Measurements from ENCODE around the gene SLC2A11.

SLC2A11 gene

DNA sequence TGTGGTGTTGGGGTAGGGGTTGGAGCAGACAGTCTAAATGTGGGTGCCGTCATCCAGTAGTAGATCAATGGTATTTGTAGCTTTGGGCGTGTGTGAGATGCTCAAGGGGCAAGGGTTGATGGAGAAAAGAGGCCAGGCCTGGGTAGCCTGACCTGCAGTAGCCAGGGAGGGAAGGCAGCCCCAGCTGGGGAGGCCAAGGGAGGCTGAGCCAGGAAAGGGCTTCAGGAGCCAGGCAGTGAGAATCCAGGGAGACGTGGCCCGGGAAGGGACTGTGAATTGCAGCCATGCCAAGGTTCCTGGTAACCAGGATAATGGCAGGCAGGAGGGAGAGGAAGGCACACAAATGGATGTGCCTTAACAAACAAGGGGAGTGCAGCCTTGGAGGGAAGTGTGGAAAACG, 16.4 kb upstream of the SLC2A11 start:
- no peak overlapping the region for H3K4me3 ChIP-seq (ENCODE audit: control insufficient read depth, low read depth, low read length)
- DNase-seq (ENCODE audit: low read depth), result no peak
- TF ChIP-seq, protein P1, sequence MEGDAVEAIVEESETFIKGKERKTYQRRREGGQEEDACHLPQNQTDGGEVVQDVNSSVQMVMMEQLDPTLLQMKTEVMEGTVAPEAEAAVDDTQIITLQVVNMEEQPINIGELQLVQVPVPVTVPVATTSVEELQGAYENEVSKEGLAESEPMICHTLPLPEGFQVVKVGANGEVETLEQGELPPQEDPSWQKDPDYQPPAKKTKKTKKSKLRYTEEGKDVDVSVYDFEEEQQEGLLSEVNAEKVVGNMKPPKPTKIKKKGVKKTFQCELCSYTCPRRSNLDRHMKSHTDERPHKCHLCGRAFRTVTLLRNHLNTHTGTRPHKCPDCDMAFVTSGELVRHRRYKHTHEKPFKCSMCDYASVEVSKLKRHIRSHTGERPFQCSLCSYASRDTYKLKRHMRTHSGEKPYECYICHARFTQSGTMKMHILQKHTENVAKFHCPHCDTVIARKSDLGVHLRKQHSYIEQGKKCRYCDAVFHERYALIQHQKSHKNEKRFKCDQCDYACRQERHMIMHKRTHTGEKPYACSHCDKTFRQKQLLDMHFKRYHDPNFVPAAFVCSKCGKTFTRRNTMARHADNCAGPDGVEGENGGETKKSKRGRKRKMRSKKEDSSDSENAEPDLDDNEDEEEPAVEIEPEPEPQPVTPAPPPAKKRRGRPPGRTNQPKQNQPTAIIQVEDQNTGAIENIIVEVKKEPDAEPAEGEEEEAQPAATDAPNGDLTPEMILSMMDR (IDR thresholded peaks at IDR 0.05; ENCODE audit: control insufficient read depth, insufficient read depth, low read depth, low read length, missing control alignments), result no peak

DNA sequence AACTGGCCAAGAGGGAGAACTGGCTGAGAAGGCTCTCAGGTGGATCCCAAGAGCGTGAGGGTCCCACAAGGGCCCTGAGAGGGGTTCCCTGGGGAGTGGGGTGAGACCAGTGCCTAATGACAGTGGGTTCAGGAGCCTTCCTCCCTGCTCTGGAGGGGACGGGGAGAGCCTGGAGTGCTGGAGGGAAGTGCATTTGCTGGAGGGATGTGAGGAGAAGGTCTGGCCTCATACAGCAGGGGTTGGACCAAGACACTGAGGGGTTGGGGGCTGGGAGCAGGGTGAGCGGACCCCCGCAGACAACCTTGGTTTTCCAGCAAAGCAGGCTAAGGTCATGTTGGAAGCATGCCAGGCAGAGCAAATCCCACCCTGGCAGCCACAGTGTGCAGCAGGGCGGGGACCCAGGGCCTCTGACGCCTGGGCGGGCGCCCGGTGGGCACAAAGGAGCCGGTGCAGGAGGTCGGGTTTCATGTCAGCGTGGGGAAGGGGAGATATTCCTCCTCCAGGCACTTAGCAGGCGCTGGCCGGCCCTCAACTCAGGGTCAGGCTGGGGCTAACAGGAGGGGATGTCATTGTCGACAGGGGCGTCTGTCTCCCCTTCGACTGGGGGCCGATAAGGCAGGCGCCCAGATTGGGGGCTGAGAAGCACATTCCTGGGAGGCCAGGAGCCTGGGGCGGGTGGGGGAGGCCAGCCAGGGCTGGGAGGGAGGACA, 15.8 kb upstream of the SLC2A11 start:
- DNase-seq (ENCODE audit: low read depth), result no peak
- TF ChIP-seq, protein P1 (IDR thresholded peaks at IDR 0.05; ENCODE audit: control insufficient read depth, insufficient read depth, low read depth, low read length, missing control alignments), result no peak
- no peak overlapping the region for H3K4me3 ChIP-seq (ENCODE audit: control insufficient read depth, low read depth, low read length)

DNA sequence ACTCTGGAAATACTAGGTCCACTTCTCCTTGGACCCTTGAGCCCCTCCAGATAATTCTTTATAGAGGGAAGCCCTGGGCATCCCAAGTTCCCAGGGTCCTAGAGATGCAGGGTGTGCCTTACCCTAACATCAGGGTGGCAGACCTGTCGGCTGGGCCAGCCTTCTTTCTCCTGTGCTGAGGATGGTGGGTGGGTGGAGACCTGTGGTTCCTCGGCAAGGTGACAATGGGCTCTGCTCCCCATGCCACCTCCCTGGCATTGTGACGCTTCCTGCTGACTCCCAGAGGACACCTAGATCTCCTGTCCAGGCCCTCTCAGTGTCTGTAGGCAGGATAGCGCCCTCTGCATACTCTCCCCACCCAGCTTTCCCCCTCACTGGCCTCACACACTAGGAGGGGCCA, 15.1 kb upstream of the SLC2A11 start:
- H3K4me3 ChIP-seq (ENCODE audit: control insufficient read depth, low read depth, low read length), result no peak overlapping the region
- no peak for DNase-seq (ENCODE audit: low read depth)
- TF ChIP-seq, protein P1 (IDR thresholded peaks at IDR 0.05; ENCODE audit: control insufficient read depth, insufficient read depth, low read depth, low read length, missing control alignments), result no peak

DNA sequence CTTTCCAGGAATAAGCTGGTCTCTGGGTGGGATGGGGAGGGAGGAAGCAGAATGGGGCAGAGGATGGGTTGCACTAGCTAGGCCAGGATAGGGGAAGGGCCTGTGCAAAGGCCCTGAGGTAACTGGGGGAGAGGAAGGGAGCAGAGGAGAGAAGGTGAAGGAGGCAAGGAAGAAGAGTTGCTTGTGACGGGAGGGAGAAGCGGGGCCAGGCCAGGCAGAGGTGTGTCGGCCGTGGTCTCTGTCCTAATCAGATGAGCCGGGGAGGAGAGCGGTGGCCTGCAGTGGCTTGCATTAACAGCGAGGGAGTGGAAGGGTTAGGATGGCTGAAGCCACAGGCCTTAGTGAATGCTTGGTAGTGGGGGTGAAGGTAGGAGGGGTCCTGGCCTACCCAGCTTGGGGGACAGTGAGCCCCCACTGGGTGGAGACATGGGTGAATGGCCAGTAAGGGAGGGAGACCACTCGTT, 12.9 kb upstream of the SLC2A11 start:
- no peak for DNase-seq (ENCODE audit: low read depth)
- no peak overlapping the region for H3K4me3 ChIP-seq (ENCODE audit: control insufficient read depth, low read depth, low read length)
- TF ChIP-seq, protein P1 (IDR thresholded peaks at IDR 0.05; ENCODE audit: control insufficient read depth, insufficient read depth, low read depth, low read length, missing control alignments), result no peak

DNA sequence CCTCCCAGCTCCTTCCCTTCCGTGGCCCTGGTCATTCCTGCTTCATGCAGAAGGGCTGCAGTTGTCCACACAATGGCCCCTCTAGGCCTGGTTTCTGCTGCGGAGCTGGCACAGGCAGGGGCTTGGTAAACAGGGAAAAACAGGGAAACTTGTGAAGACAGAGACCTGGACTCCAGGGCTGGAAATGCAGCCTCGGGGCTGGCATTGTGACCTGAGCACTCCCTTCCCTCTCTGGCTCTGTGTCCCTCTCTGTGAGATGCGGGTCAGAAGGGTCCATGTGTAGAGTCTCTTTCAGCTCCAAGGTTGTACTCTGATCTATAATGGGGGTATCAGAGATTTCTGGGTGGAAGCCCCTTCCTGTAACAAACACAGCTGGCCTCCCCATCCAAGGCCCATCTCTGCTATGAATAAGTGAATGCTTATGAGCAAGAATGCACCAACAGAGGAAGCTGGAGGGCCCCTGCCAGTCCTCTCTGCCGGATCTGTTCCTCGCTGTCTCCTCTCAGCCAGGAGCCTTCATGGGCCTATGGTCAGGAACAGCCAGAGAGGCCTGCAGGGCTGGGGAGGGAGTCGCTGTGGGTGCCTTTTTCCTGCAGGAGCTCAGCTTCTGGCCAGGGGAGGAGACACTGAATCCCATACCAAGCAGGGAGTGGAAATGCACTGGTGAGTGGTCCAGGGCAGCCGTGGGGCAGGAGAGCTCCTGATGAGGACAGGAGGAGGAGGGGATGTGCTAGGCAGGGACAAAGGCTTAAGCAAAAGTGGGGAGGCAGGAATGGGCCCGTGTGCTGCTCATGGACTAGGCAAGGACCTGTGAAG, 12.2 kb upstream of the SLC2A11 start:
- DNase-seq (ENCODE audit: low read depth), result no peak
- TF ChIP-seq, protein P1 (IDR thresholded peaks at IDR 0.05; ENCODE audit: control insufficient read depth, insufficient read depth, low read depth, low read length, missing control alignments), result no peak
- H3K4me3 ChIP-seq (ENCODE audit: control insufficient read depth, low read depth, low read length), result no peak overlapping the region

DNA sequence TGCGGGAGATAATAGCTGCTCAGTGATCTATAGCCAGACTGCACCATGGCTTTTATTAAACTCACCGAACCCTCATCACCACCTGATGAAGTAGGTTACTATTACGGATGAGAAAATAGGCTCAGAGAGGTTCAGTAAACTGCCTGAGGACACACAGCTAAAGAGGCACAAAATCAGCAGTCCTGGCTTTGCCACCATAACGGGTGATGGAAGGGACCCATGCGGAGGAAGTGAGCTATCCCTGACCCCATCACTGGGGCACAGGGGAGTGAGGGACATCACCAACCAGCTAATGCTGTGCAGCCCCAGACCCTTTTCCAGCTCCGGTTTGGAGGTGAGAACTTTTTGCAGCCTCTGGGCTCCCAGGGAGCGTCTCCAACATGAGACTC, 11.6 kb upstream of the SLC2A11 start:
- DNase-seq (ENCODE audit: low read depth), result no peak
- no peak overlapping the region for H3K4me3 ChIP-seq (ENCODE audit: control insufficient read depth, low read depth, low read length)
- TF ChIP-seq, protein P1 (IDR thresholded peaks at IDR 0.05; ENCODE audit: control insufficient read depth, insufficient read depth, low read depth, low read length, missing control alignments), result no peak
